OCI-M2 (cell line): ENCODE data around the gene ADSS2.
"Not testable (repeated sequence)": the region's sequence is repeated elsewhere in the genome, so short reads cannot be mapped to it uniquely, and the experiment has no call there.

ENCODE experiments used
- DNase-seq: peaks from one replicate; lab custom pipeline; 2025; ENCODE audit not compliant: unreplicated experiment; lab: John Stamatoyannopoulos, UW

The ADSS2 gene

GRCh38 chr1:244451539-244451950 lies at the start of gene ADSS2:
Gene ADSS2 (minus strand): TSS chr1:244451909. CDS start chr1:244451817, 92 bp downstream.
- DNase-seq: no peak

GRCh38 chr1:244500515-244500914 lies 48.8 kb upstream of the ADSS2 start:
- not testable (repeated sequence) for DNase-seq

GRCh38 chr1:244499484-244499883 lies 47.8 kb upstream of the ADSS2 start:
- not testable (repeated sequence) for DNase-seq

GRCh38 chr1:244497805-244498204 lies 46.1 kb upstream of the ADSS2 start:
- DNase-seq: no peak

GRCh38 chr1:244496186-244496585 lies 44.5 kb upstream of the ADSS2 start:
- DNase-seq: no peak

- DNase-seq: no peak
These were observed 42.9 kb upstream of the ADSS2 start for GRCh38 chr1:244494653-244495052.

GRCh38 chr1:244484971-244485370 lies 33.3 kb upstream of the ADSS2 start:
- DNase-seq: not testable (repeated sequence)

GRCh38 chr1:244473059-244473605 lies 21.4 kb upstream of the ADSS2 start:
- no peak for DNase-seq

- DNase-seq: no peak
These were observed 15.0 kb upstream of the ADSS2 start for GRCh38 chr1:244466724-244467123.

GRCh38 chr1:244461245-244462071 lies 9.7 kb upstream of the ADSS2 start, which contains the start of gene CATSPERE:
Gene CATSPERE (plus strand): TSS chr1:244461273. CDS start chr1:244461430, 157 bp downstream.
- DNase-seq: peak; percentile 66

- DNase-seq: no peak
These were observed 8.5 kb upstream of the ADSS2 start for GRCh38 chr1:244460197-244460596.

GRCh38 chr1:244458781-244459180 lies 7.1 kb upstream of the ADSS2 start:
- no peak for DNase-seq

GRCh38 chr1:244456586-244456985 lies 4.9 kb upstream of the ADSS2 start:
- DNase-seq: no peak

GRCh38 chr1:244454412-244454811 lies 2.7 kb upstream of the ADSS2 start:
- no peak for DNase-seq

GRCh38 chr1:244451951-244452795 lies 464 bp upstream of the ADSS2 start:
- peak; percentile 60 for DNase-seq

- no peak for DNase-seq
These were observed 841 bp downstream of the ADSS2 start for GRCh38 chr1:244450597-244451538.

- no peak for DNase-seq
These were observed 1.7 kb downstream of the ADSS2 start for GRCh38 chr1:244449936-244450508.

- no peak for DNase-seq
These were observed 3.3 kb downstream of the ADSS2 start for GRCh38 chr1:244448279-244449036.

- DNase-seq: no peak
These were observed 4.2 kb downstream of the ADSS2 start for GRCh38 chr1:244447552-244447951.
